Mesothelial cell of epicardium (in vitro differentiated cells): Measurements from ENCODE around the gene RELA. TPM values are rescaled to one million over a fixed set of nuclear protein-coding genes. Genes with fewer than 3 reads are reported as not detected.

ENCODE experiments used
- DNase-seq, 2 experiments: peaks; one replicate each; pipeline ENCODE4 v3.0.0; 2021; ENCODE audit warnings: low spot score in 2 of 2; ENCODE audit not compliant: unreplicated experiment in 2 of 2
- H3K27ac Mint-ChIP-seq: 2 replicates; pipeline ENCODE4 v1.8.0; 2021; ENCODE audit warnings: mixed read lengths
- H3K27me3 Mint-ChIP-seq: 2 replicates; pipeline ENCODE4 v1.8.0; 2021; ENCODE audit warnings: low read depth, mixed read lengths
- H3K36me3 Mint-ChIP-seq: 2 replicates; pipeline ENCODE4 v1.8.0; 2021; ENCODE audit warnings: mixed read lengths
- H3K4me1 Mint-ChIP-seq: 2 replicates; pipeline ENCODE4 v1.8.0; 2021; ENCODE audit warnings: mixed read lengths
- H3K4me3 Mint-ChIP-seq: 2 replicates; pipeline ENCODE4 v1.8.0; 2021; ENCODE audit warnings: mild to moderate bottlenecking, moderate library complexity, mixed read lengths
- H3K9me3 Mint-ChIP-seq: 2 replicates; pipeline ENCODE4 v1.8.0; 2021; ENCODE audit warnings: mixed read lengths
- total RNA-seq: library from RNA; stranded (reverse); gene quantifications from 3 replicates; pipeline ENCODE4 v1.2.1, GENCODE V29; 2021
- TF ChIP-seq, protein P1 (sequence below): fragments of 200-600 bp; sonication (generic); IDR thresholded peaks from one replicate; pipeline ENCODE4 v1.5.0; 2021; ENCODE audit warnings: antibody characterized with exemption; ENCODE audit not compliant: unreplicated experiment

The RELA gene
- total RNA-seq, 1 donor from 2014 or later: 96.8 TPM

DNA sequence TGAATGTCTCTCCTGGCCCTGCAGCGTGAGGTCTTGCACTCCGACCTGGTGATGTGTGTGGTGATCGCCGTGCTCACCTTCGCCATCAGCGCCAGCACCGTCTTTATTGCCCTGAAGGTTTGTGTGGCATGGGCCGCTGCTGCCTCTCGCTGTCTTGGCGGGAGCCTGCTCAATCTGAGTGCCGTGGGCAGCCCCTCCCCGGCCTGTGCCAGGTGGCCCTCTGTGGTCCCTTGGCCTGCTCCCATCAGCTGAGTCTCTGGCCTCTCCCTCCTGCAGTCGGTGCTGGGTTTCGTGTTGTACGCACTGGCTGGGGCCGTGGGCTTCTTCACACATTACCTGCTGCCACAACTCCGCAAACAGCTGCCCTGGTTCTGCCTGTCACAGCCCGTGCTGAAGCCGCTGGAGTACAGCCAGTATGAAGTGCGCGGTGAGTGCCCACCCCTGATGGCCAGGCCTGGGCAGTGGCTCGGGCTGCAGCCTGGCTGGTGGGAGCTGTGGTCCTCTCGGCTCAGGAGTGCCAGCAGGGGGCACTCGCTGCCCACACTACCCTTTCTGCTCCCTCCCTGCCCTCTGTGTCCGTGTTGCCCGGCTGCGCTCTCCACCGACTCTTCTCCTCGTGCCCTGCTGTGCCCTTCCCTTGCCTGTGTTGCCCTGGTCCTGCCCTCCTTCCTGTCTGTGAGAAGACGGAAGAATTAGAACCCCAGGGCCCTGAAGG is 36.9 kb downstream of the RELA start:
- no peaks in the 10 kb centered on the region for H3K27me3 Mint-ChIP-seq

DNA sequence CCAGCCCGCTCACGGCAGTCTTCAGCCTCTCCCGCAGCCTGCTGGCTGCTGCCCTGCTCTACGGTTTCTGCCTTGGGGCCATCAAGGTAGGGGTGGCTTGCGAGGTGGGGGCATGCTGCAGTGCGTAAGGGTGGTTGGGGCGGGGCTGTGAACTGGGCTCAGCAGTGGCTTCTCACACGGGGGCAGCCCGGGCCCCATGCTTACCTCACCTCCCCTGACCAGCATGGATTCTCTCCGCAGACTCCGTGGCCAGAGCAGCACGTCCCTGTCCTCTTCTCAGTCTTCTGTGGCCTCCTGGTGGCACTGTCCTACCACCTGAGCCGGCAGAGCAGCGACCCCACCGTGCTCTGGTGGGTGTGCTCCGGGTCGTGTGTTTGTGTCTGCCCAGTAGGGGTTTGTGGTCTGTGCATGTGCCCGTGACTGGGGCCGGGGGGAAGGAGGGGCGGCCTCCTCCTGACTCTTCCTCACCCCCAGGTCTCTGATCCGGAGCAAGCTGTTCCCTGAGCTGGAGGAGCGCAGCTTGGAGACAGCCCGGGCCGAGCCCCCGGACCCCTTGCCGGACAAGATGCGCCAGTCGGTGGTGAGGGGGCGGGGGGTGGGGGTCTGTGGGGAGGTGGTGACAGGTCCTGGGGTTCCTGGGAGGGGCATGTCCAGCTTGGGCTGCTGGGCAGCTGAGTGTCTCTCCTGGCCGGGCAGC is 37.6 kb downstream of the RELA start:
- H3K27me3 Mint-ChIP-seq: no peaks in the 10 kb centered on the region
- no peaks in the 10 kb centered on the region for H3K4me1 Mint-ChIP-seq
- no peak for DNase-seq
- TF ChIP-seq, protein P1, sequence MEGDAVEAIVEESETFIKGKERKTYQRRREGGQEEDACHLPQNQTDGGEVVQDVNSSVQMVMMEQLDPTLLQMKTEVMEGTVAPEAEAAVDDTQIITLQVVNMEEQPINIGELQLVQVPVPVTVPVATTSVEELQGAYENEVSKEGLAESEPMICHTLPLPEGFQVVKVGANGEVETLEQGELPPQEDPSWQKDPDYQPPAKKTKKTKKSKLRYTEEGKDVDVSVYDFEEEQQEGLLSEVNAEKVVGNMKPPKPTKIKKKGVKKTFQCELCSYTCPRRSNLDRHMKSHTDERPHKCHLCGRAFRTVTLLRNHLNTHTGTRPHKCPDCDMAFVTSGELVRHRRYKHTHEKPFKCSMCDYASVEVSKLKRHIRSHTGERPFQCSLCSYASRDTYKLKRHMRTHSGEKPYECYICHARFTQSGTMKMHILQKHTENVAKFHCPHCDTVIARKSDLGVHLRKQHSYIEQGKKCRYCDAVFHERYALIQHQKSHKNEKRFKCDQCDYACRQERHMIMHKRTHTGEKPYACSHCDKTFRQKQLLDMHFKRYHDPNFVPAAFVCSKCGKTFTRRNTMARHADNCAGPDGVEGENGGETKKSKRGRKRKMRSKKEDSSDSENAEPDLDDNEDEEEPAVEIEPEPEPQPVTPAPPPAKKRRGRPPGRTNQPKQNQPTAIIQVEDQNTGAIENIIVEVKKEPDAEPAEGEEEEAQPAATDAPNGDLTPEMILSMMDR: no peak
- H3K9me3 Mint-ChIP-seq: no peaks in the 10 kb centered on the region
- H3K36me3 Mint-ChIP-seq: peaks cover 17% of the 10 kb centered on the region
- no peak overlapping the region for H3K4me3 Mint-ChIP-seq
- H3K27ac Mint-ChIP-seq: no peak overlapping the region

More for the DNA sequence above, 36.9 kb downstream of the RELA start:
- no peak for DNase-seq
- TF ChIP-seq, protein P1: no peak
- no peak overlapping the region for H3K4me3 Mint-ChIP-seq
- H3K9me3 Mint-ChIP-seq: no peaks in the 10 kb centered on the region
- H3K36me3 Mint-ChIP-seq: peaks cover 17% of the 10 kb centered on the region
- no peaks in the 10 kb centered on the region for H3K4me1 Mint-ChIP-seq
- no peak overlapping the region for H3K27ac Mint-ChIP-seq

DNA sequence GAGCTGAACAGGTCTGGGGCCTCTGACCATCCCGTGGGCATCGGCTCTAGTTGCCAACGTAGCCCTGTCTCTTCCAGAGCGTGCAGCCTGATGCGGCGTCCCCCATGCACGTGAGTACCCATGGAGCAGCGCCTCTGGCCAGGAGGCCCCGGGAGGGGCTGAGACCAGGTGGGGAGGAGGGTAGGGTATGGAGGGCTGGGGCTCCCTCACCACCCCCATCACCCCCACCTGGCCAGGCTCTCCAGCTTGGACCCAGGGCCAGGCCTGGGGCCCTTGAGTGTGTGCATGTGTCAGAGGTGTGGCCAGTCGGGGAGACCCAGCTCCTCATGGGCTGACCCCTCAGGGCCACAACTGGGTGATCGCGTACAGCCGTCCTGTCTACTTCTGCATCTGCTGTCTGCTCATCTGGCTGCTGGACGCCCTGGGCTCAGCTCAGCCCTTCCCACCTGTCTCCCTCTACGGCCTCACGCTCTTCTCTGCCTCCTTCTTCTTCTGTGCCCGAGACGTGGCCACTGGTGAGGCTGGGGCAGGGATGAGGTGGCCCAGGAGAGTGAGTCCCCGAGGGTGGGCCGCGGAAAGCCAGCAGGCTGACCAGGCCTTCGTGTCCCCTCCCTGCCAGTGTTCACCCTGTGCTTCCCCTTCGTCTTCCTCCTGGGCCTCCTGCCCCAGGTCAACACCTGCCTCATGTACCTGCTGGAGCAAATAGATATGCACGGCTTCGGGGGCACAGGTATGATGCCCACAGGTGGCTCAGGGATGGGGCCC is 38.7 kb downstream of the RELA start:
- Mint-ChIP-seq H3K27ac (no peak overlapping the region), H3K9me3 (no peaks in the 10 kb centered on the region), H3K4me1 (no peaks in the 10 kb centered on the region), H3K36me3 (peaks cover 18% of the 10 kb centered on the region), H3K4me3 (no peak overlapping the region), H3K27me3 (no peaks in the 10 kb centered on the region)
- TF ChIP-seq, protein P1: no peak
- DNase-seq: no peak

DNA sequence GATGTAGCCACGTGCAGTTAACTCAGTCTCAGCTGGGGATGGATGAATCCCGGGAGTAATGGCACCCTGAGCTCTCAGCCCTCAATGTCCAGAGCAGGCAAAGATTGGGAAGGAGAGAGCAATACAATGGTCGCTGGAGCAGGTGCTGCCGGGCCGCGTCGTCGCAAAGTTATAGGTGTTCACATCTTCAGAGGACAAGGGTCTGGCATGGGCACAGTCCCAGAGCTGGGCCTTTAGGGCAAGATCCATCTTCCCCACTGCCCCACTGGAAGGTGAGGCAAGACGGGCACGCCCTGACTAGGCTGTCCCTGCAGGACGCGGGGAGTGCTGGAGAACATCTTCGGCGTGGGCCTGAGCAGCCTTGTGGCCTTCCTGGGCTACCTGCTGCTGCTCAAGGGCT is 39.5 kb downstream of the RELA start:
- H3K4me3 Mint-ChIP-seq: no peak overlapping the region
- no peak overlapping the region for H3K27ac Mint-ChIP-seq
- DNase-seq: no peak
- H3K9me3 Mint-ChIP-seq: no peaks in the 10 kb centered on the region
- TF ChIP-seq, protein P1: no peak
- peaks cover 18% of the 10 kb centered on the region for H3K36me3 Mint-ChIP-seq
- no peaks in the 10 kb centered on the region for H3K27me3 Mint-ChIP-seq
- no peaks in the 10 kb centered on the region for H3K4me1 Mint-ChIP-seq

DNA sequence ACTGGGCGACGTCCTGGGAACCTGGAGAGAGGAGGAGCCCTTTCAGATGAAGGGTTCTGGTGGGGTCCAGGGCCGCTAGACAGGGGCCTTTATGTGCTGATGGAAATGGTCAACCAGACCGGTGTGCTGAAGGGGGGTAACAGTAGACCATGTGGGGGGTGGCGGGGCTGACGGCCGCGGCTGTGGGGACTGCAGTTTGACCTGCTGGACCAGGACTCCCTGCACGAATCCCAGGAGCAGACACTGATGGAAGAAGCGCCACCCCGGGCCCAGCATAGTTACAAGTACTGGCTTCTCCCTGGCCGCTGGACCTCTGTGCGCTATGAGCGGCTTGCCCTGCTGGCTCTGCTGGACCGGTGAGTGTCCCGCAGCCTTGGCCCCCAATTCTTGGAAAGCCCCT is 40.7 kb downstream of the RELA start:
- H3K36me3 Mint-ChIP-seq: peaks cover 16% of the 10 kb centered on the region
- H3K27ac Mint-ChIP-seq: no peak overlapping the region
- H3K9me3 Mint-ChIP-seq: no peaks in the 10 kb centered on the region
- no peak for DNase-seq
- H3K27me3 Mint-ChIP-seq: no peaks in the 10 kb centered on the region
- no peak overlapping the region for H3K4me3 Mint-ChIP-seq
- H3K4me1 Mint-ChIP-seq: no peaks in the 10 kb centered on the region
- TF ChIP-seq, protein P1: no peak
